H4 (cell line): ENCODE data around the gene LYSMD2. TPM values are rescaled to one million over a fixed set of nuclear protein-coding genes. Genes with fewer than 3 reads are reported as not detected.

Experiments
- DNase-seq: peaks from one replicate; pipeline ENCODE4 v3.0.0-alpha.2; 2015; ENCODE audit warnings: low spot score
- total RNA-seq: library from RNA; depleted of rRNA; stranded (reverse); fragments of >200 nt; shearing (Covaris generic); gene quantifications from 2 replicates; pipeline ENCODE4 v1.2.3, GENCODE V29; 2014; rRNA removed

The LYSMD2 gene
- 19.3 and 21.3 TPM in 2 replicates for total RNA-seq

- DNase-seq: no peak
Observed at GRCh38 chr15:51737522-51738305, at the start of gene LYSMD2. Gene LYSMD2 (minus strand): TSS chr15:51737655. CDS start chr15:51737622, 33 bp downstream.

- DNase-seq: peak; percentile 67
Observed at GRCh38 chr15:51787130-51787529, 49.7 kb upstream of the LYSMD2 start.

- DNase-seq: no peak
Observed at GRCh38 chr15:51783967-51784366, 46.5 kb upstream of the LYSMD2 start.

DNA sequence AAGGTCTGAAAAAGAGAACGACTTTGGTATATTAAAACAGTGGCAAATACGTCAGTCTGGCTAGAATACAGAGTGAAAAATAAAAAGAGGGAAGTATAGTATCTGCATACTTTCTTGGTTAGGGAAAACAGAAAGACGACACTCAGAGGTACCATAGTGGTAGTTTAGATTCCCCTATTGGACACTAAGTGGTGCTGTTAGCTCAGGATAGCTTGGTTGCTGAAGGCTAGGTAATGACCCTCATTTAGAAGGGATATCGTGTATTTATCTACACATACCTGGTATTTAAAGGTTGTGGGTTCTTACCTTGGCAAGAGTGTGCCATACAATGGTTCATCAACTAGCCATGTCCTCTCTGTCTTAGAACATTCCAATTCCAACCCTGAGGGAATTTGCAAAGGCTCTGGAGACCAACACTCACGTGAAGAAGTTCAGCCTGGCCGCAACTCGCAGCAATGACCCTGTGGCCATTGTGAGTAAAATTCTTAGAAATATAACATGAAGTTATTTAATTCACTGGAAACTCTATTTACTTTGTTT, 45.0 kb upstream of the LYSMD2 start:
- DNase-seq: no peak

GRCh38 chr15:51781506-51781905, 44.1 kb upstream of the LYSMD2 start:
- no peak for DNase-seq

GRCh38 chr15:51780636-51781035, 43.2 kb upstream of the LYSMD2 start:
- DNase-seq: no peak

DNA sequence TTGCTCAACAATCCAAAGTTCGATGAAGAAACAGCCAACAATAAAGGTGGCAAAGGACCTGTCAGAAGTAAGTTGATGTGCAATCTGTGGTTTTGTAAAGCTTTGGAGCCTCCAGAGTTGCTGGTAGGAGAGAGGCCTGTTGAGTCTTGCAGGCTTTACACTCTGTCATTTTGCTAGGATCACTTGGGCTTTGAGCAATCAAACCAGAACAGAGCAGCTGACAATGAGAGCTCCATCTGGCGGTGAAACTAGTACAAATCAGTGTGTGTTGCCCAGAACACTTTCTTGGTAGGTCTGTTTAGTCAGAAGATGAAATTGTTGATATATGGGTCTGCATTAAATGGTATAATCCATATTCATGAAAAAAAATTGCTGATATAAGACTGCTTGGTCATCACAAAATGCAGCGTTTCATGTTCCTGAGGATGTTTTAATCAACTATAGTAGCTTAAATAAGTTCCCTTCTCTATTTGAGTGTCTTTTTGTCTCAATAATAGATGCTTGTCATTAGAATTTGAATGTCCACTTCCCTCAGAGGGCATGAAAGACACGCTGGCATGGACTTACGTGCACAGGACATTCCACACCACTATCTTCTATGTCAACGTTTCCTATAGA, 39.6 kb upstream of the LYSMD2 start:
- DNase-seq: peak; percentile 72

DNA sequence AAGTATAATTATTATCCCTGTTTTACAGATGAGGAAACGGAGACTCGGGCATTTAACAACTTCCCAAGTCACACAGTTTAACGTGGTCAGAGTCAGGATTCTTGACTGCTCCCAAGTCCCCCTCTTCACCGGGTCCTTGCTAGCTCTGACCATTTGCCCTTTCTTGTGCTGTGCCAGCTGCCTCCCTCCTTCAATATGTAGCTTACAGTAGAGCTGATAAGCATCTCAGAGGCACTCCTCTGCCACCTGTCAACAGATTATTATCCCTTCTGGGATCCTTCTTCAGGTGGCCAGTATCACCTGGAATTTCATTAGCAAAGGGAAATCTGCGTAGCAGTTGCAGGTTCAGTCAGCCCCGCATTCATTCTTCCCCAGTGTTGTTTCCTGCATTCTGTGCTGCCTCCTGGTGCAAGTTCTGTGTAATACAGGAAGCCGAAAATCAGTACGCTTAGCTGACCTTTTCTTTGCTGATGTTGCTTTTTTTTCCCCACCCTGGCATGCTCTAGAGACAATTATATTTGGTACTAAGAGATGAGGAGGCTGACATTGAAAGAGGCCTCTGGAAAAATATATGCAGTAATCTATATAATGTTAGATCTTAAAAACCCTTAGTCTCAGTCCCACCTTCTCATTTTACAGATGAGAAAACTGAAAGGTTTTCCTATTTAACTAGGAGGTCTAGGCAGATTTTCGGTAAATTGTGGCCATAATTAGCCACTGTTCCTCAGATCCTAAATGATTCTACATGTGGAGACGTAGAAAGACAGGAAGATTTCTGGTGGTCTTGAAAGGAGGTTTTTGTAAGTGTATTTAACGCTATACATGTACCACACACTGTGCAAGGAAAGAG, 38.7 kb upstream of the LYSMD2 start:
- DNase-seq: peak; percentile 41

DNA sequence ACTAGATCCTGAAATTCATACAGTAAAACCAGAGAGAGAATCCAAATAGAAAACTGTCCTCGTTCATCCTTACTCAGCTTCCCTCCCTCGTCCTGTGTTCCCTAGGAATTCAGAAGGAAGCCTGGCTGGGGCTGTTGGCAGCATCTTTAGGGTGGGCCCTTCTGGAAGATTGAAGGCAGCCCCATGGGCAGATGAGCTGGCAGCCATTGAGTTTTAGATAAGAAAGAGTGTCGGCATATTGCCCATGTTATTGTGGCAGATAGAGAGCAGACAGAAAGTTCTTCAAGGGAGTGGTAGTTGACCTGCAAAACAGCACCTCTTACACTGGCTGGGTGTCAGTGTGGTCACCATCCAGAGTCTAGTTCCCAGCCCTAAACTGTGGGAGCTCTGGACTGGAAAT, 37.5 kb upstream of the LYSMD2 start:
- DNase-seq: no peak

GRCh38 chr15:51771773-51772172, 34.3 kb upstream of the LYSMD2 start:
- DNase-seq: no peak

- DNase-seq: no peak
Observed at GRCh38 chr15:51770902-51771301, 33.4 kb upstream of the LYSMD2 start.

DNA sequence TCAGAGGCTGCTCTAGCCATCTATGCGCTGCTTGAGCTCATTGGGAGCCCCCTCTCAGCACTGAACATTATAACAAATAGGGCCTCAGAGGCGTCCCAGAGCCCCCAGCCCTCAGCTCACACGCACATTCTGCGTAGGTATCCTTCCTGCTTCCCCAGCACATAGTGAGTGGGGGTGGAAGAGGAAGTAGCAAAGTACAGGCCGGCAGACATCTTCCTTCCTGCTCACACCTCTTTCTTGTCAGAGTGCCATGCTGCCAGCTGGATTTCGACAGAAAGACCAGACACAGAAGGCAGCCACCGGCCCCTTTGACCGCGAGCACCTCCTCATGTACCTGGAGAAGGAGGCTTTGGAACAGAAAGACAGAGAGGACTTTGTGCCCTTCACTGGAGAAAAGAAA, 30.6 kb upstream of the LYSMD2 start:
- no peak for DNase-seq

DNA sequence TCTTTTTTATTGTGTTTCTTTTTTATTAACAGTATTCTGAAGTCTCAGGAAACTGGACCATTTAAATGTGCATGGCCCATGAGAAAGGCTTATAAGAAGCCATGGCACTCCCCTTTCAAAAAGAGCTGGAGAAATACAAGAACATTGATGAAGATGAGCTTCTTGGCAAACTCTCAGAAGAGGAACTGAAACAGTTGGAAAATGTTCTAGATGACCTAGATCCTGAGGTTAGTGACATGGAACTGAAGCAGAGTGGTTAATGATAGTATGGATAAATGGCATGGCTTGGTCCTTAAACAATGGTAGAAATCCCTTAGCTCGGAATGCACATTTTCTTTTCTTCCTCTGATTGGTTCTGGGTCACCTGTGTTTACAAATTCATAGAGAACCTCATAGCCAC, 28.9 kb upstream of the LYSMD2 start:
- no peak for DNase-seq

DNA sequence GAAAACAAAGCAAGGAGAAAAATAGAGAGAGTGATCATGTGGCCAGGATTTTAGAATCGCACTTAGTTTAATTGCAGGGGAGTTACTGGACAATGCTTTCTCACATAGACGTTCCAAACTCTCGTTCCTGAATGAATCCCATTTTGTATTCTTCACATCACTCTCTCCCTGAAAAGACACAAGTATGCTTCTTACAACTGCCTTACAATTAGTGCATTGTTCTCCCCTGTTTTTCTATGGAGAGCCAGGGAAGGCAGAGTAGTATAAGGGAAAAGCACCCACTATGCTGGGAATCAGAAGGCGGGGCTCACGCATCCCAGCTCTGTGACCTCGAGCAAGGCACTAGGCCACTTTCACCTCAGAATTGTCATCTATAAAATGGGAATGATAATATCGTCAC, 28.3 kb upstream of the LYSMD2 start:
- no peak for DNase-seq

DNA sequence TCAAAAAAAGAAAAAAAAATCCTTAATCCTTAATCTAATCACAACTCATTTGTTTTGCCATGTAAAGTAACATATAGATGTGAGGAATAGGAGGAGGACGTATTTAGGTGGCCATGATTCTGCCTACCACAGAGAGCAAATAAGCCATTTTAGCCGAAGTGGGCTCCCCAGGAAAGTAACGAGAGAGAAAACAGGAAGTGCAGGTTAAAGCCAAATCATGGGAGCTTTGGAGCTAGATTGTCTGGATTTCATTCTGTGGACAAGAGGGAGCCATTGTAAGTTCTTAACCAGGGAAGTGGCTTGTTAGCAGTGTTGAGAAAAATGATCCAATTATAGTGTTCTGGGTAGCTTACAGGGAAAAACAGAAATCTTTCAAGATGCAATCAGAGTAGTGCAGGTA, 23.4 kb upstream of the LYSMD2 start:
- no peak for DNase-seq

GRCh38 chr15:51759557-51760070, 22.2 kb upstream of the LYSMD2 start:
- DNase-seq: peak; percentile 75

DNA sequence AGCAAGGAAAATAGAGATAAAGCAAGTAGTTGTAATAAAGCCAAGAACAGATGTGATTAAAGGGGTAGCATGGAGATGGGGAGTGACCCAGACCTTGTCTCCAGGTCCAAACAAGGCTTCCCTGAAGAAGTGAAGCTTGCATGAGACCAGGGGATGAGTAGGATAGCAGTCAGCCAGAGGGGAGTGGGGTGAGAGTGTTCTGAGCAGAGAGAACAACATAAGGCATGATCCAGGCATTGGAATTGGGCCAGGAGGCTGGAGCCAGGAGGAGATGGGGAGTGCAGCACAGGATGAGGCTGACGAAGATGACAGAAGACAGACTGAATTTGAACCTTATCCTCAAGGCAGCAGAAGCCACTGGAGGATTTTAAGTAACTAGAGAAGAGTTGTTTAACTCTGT, 21.2 kb upstream of the LYSMD2 start:
- no peak for DNase-seq

- DNase-seq: no peak
Observed at GRCh38 chr15:51757450-51757849, 20.0 kb upstream of the LYSMD2 start.

DNA sequence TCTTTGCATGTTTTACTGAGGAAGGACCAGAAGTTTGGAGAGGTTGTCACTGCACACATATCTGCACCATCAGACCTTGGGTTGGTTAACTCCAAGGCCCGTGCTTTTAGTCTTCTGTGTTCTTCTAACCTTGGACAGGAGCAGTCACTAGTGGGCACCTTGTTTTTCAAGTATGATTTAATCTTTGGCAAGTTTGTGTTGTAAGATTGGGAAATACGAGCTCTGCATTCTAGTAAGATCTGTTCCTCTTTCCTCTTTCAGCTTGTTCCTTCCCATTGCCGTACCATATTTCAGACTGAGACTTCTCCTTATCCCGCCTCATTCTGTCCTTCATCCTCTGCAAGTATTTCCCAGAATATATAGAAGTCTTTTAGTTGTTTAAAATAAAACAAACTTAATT, 19.0 kb upstream of the LYSMD2 start:
- no peak for DNase-seq

GRCh38 chr15:51755790-51756189, 18.3 kb upstream of the LYSMD2 start:
- DNase-seq: no peak

- no peak for DNase-seq
Observed at GRCh38 chr15:51754267-51754666, 16.8 kb upstream of the LYSMD2 start.

GRCh38 chr15:51752888-51753287, 15.4 kb upstream of the LYSMD2 start:
- no peak for DNase-seq
